NCI-H82 treated with DMSO at 0.1 percent for 48 hours (cell line): Measurements from ENCODE around the gene DCAF6.
"Not testable (repeated sequence)": the region's sequence is repeated elsewhere in the genome, so short reads cannot be mapped to it uniquely, and the experiment has no call there.

ENCODE experiments used
- DNase-seq: peaks from one replicate; lab custom pipeline; 2025; ENCODE audit not compliant: unreplicated experiment; lab: John Stamatoyannopoulos, UW

Gene DCAF6

GRCh38 chr1:168009322-168009721 lies 72.8 kb downstream of the DCAF6 start:
- no peak for DNase-seq

- DNase-seq: no peak
Measured at GRCh38 chr1:168019407-168019806, 82.9 kb downstream of the DCAF6 start.

- no peak for DNase-seq
Measured at GRCh38 chr1:168031198-168031597, 94.7 kb downstream of the DCAF6 start.

GRCh38 chr1:168031627-168032026 lies 95.1 kb downstream of the DCAF6 start:
- no peak for DNase-seq

GRCh38 chr1:168032029-168032428 lies 95.5 kb downstream of the DCAF6 start:
- no peak for DNase-seq

GRCh38 chr1:168035345-168035744 lies 98.9 kb downstream of the DCAF6 start:
- no peak for DNase-seq

- DNase-seq: no peak
Measured at GRCh38 chr1:168042362-168042761, 105.9 kb downstream of the DCAF6 start.

GRCh38 chr1:168045311-168045710 lies 108.8 kb downstream of the DCAF6 start:
- no peak for DNase-seq

- no peak for DNase-seq
Measured at GRCh38 chr1:168050307-168050706, 113.8 kb downstream of the DCAF6 start.

- DNase-seq: no peak
Measured at GRCh38 chr1:168050880-168051279, 114.4 kb downstream of the DCAF6 start.

- DNase-seq: no peak
Measured at GRCh38 chr1:168053681-168054080, 117.2 kb downstream of the DCAF6 start.

- peak; percentile 66 for DNase-seq
Measured at GRCh38 chr1:168054117-168054516, 117.6 kb downstream of the DCAF6 start.

GRCh38 chr1:168056152-168056551 lies 119.7 kb downstream of the DCAF6 start:
- DNase-seq: not testable (repeated sequence)

- DNase-seq: no peak
Measured at GRCh38 chr1:168057355-168057754, 120.9 kb downstream of the DCAF6 start.

GRCh38 chr1:168057921-168058320 lies 121.4 kb downstream of the DCAF6 start:
- no peak for DNase-seq

- no peak for DNase-seq
Measured at GRCh38 chr1:168064216-168064615, 127.7 kb downstream of the DCAF6 start.

- DNase-seq: no peak
Measured at GRCh38 chr1:168065506-168065905, 129.0 kb downstream of the DCAF6 start.

GRCh38 chr1:168069384-168069783 lies 132.9 kb downstream of the DCAF6 start:
- no peak for DNase-seq

GRCh38 chr1:168079761-168080160 lies 143.3 kb downstream of the DCAF6 start:
- DNase-seq: no peak

GRCh38 chr1:168081373-168082007 lies 145.0 kb downstream of the DCAF6 start:
- no peak for DNase-seq

- DNase-seq: peak; percentile 81
Measured at GRCh38 chr1:168082008-168082876, 145.8 kb downstream of the DCAF6 start.
